Measurements from ENCODE around the gene DMRT1.

DNA sequence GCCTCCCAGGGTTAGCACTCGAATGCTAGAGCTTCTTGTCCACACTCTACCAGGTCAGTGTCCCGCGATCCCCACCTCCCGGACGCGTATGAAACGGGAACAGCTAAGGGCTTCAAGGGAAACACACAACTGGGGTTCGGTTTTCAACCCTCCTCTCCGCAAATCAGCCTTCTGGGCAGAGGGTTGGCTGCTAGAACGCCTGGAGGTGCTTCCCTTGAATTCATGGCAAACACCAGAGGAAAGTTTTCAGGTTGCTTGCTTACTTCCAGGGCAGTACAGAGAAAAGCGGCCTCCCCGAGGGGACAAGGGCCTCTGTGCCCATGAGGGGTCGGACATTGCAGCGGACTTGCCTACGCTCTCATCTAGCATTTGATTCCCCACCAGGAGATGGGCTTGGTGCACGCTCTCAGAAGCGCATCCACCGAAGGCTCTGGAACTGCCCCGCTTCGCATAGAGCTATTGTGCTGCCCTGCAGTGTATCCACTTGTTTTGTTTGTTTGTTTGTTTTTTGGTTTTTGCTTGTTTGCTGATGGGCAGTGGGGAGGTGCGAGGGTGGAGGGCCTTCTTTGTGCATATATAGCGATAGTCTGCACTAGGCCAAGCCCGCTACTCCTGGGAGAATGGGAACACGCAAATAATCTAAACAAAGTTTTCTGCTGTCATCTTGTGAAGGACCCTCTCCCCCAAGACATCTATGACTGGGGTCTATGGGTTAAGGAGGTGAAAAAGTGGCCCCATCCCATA, 133.7 kb downstream of the DMRT1 start:
- TF ChIP-seq POLR2A (IDR thresholded peaks at IDR 0.05; ENCODE audit: low read length) (no peak), GATA1 (IDR thresholded peaks at IDR 0.05; ENCODE audit: low read depth, low read length) (no peak)
